22Rv1 (cell line): ENCODE measurements around the gene ELP4.

Source experiments
- ZFX ChIP-seq: fragments of 450-650 bp; IDR thresholded peaks from 2 replicates; pipeline ENCODE4 v1.6.1; 2017; ENCODE audit warnings: antibody characterized with exemption, borderline replicate concordance
- TF ChIP-seq, protein P1 (sequence below): fragments of 450-650 bp; IDR thresholded peaks from 2 replicates; pipeline ENCODE4 v1.5.1; 2017; ENCODE audit warnings: mild to moderate bottlenecking

DNA sequence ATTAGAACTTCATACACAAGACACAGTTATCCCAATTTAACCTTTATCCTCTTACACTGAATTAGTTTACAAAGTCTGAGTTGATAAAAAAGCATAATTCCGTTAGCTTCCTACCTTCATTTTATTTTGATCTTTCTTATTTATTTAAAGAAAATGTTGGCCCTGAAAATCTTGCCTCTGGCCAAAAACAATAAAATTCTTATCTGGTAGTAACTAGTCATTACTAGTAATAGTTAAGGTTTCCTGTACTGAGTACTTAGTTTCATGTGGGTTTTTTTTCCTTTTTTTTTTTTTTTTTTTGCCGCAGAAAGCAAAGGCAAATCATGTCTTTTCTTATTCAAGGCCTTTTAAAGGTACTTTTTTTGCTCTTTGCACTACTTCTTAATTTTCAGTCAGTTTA, 180.9 kb downstream of the ELP4 start:
- TF ChIP-seq, protein P1, sequence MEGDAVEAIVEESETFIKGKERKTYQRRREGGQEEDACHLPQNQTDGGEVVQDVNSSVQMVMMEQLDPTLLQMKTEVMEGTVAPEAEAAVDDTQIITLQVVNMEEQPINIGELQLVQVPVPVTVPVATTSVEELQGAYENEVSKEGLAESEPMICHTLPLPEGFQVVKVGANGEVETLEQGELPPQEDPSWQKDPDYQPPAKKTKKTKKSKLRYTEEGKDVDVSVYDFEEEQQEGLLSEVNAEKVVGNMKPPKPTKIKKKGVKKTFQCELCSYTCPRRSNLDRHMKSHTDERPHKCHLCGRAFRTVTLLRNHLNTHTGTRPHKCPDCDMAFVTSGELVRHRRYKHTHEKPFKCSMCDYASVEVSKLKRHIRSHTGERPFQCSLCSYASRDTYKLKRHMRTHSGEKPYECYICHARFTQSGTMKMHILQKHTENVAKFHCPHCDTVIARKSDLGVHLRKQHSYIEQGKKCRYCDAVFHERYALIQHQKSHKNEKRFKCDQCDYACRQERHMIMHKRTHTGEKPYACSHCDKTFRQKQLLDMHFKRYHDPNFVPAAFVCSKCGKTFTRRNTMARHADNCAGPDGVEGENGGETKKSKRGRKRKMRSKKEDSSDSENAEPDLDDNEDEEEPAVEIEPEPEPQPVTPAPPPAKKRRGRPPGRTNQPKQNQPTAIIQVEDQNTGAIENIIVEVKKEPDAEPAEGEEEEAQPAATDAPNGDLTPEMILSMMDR = no peak
- TF ChIP-seq ZFX = no peak
